Fibroblast of mammary gland (primary cell): ENCODE data around the gene SESTD1.
"Not testable (repeated sequence)": the region's sequence is repeated elsewhere in the genome, so short reads cannot be mapped to it uniquely, and the experiment has no call there.

ENCODE experiments used
- DNase-seq: peaks from one replicate; pipeline ENCODE4 v3.0.0-alpha.2; 2010; ENCODE audit warnings: low read depth
- H3K4me3 ChIP-seq: 2 replicates; pipeline ENCODE4 v1.5.1; 2011; ENCODE audit warnings: low read depth, mild to moderate bottlenecking, low read length, moderate library complexity; ENCODE audit not compliant: control insufficient read depth
- CTCF ChIP-seq: conservative IDR thresholded peaks from 2 replicates; pipeline ENCODE4 v1.5.1; 2011; ENCODE audit warnings: low read depth, low read length, inconsistent platforms; ENCODE audit not compliant: control insufficient read depth, insufficient read depth

The SESTD1 gene

GRCh38 chr2:179071810-179072355 lies 192.7 kb downstream of the SESTD1 start:
- DNase-seq: no peak
- H3K4me3 ChIP-seq: no peak overlapping the region
- TF ChIP-seq CTCF: no peak

- no peak for DNase-seq
- H3K4me3 ChIP-seq: no peak overlapping the region
- TF ChIP-seq CTCF: no peak
Observed at GRCh38 chr2:179070895-179071294, 193.7 kb downstream of the SESTD1 start.

- no peak for TF ChIP-seq CTCF
Observed at GRCh38 chr2:179069685-179070084, 194.9 kb downstream of the SESTD1 start.

GRCh38 chr2:179068991-179069643 lies 195.5 kb downstream of the SESTD1 start:
- no peak for TF ChIP-seq CTCF
- no peak overlapping the region for H3K4me3 ChIP-seq
- no peak for DNase-seq

More at GRCh38 chr2:179069685-179070084, 194.9 kb downstream of the SESTD1 start:
- no peak overlapping the region for H3K4me3 ChIP-seq
- DNase-seq: no peak

GRCh38 chr2:179059026-179059700 lies 205.5 kb downstream of the SESTD1 start:
- DNase-seq: no peak
- no peak overlapping the region for H3K4me3 ChIP-seq
- no peak for TF ChIP-seq CTCF

GRCh38 chr2:179057737-179058136 lies 206.9 kb downstream of the SESTD1 start:
- DNase-seq: no peak
- H3K4me3 ChIP-seq: no peak overlapping the region
- no peak for TF ChIP-seq CTCF

GRCh38 chr2:179053568-179053967 lies 211.1 kb downstream of the SESTD1 start:
- not testable (repeated sequence) for H3K4me3 ChIP-seq
- peak; percentile 16 for DNase-seq
